ENCODE data around the gene SFRP2.

SFRP2 gene

DNA sequence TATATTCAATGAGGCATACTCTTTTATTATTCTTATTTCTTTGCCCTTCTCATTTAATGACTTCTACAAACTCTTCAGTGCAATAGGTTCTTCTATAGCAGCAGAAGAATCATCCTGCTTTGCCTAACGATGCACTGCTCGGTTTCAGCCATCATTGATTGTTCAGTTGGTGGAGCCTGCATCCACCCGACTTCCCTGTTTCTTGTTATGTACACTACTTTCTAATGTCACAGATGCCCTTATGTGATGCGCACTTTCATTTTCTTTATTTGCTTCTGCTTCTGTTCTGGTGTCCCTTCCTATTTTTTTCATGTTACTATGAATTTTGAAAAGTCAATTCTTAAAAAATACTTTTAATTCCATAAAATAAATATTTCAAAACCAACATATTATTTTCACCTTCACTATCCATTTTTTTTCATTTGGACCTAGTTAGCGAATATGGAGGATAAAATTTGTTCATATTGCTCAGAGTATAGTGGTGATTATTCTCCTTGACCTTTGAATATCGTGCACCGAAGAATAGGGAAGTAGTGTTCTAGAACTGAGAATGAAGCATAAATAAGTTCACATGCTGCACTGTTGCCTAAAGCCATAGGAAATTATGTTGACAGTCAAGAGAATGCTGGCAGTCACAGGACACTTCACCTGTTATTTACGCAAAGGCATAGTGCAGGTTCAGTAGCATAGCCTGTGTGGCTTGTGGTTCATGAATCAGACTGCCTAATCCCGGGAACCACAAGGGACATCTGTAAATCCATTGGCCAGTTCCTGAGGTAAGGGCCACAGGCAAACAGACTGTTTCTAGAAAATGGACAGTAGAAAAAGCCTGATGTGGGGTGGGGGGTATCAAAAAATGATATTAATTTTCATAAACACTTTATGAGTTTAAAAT lies 21.3 kb upstream of the SFRP2 start:
- DNase-seq (ENCODE audit: extremely low read depth, low read depth) = no peak
- TF ChIP-seq, protein P1, sequence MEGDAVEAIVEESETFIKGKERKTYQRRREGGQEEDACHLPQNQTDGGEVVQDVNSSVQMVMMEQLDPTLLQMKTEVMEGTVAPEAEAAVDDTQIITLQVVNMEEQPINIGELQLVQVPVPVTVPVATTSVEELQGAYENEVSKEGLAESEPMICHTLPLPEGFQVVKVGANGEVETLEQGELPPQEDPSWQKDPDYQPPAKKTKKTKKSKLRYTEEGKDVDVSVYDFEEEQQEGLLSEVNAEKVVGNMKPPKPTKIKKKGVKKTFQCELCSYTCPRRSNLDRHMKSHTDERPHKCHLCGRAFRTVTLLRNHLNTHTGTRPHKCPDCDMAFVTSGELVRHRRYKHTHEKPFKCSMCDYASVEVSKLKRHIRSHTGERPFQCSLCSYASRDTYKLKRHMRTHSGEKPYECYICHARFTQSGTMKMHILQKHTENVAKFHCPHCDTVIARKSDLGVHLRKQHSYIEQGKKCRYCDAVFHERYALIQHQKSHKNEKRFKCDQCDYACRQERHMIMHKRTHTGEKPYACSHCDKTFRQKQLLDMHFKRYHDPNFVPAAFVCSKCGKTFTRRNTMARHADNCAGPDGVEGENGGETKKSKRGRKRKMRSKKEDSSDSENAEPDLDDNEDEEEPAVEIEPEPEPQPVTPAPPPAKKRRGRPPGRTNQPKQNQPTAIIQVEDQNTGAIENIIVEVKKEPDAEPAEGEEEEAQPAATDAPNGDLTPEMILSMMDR (IDR thresholded peaks at IDR 0.05; ENCODE audit: low read depth, low read length) = no peak

DNA sequence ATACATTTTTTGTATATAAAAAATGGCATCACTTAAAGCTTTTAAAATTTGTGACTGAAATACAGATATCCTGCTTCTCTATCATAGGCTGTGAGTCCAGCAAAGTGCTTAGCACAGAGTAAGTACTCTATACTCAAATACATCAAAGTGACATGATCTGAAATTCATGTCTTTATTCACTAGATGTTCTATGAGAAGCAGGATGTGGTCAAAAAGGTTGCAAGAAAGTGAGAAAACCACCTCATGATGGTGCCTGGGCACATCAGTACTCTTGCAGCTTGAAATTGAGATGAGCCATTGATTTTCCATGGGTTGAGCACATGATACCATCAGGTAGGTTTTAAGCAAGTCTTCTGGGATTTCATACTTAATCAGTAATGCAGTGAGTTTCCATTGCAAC lies 20.4 kb upstream of the SFRP2 start:
- TF ChIP-seq, protein P1 (IDR thresholded peaks at IDR 0.05; ENCODE audit: low read depth, low read length) = no peak
- DNase-seq (ENCODE audit: extremely low read depth, low read depth) = no peak

DNA sequence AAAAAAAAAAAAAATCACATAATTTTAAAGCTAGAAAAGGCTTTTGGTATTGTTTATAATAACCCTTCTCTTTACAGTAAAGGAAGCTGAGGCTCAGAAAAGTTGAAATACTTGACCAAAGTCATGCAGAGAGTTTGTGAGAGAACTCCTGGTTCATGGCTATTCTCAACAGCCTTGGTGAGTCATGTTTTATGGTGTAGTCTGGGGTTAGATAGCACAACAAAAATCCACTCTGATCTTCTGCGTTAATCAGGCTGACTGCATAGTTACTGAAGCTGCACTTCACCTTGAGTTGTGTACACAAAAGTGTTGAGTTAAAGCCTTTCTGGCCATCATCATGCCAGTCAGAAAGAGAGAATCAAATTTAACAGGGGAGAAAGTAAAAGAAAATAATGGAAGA lies 19.3 kb upstream of the SFRP2 start:
- no peak for DNase-seq (ENCODE audit: extremely low read depth, low read depth)
- TF ChIP-seq, protein P1 (IDR thresholded peaks at IDR 0.05; ENCODE audit: low read depth, low read length) = no peak

DNA sequence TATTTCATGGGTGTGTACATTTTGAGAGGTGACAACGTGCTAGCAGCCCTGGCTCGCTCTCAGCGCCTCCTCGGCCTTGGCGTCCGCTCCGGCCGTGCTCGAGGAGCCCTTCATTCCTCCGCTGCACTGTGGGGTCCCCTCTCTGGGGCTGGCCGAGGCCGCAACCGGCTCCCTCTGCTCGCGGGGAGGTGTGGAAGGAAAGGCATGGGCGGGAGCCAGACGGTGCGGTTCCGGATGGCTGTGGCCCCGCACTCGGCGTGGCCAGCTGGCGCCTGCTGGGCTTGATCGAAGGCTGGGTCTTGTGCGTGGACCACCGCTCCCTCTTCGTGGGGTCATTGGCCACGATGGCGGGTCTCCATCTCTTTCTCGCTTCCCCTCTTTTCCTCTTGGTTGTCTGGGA lies 17.2 kb upstream of the SFRP2 start:
- DNase-seq (ENCODE audit: extremely low read depth, low read depth) = no peak

DNA sequence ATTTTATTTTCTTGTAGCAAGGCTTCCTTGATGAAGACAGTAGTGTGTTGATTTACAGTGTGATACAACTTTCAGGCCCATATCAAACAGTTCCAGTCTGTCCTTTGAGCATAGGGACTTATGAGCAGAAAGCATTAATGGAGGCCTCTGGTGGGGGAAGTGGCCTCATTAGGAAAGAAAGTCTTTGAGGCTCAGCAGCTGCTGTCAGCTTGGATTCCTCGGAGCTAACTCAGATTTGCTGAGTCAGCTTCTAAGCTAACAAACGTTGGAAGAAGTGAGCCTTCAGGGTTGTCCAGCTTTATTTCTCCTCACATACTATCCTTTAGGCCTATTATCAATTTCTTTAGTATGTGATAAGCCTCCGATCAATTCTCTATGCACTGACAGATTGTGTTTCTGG lies 15.8 kb upstream of the SFRP2 start:
- DNase-seq (ENCODE audit: extremely low read depth, low read depth) = no peak
- TF ChIP-seq, protein P1 (IDR thresholded peaks at IDR 0.05; ENCODE audit: low read depth, low read length) = no peak

More for the DNA sequence above, 17.2 kb upstream of the SFRP2 start:
- TF ChIP-seq, protein P1 (IDR thresholded peaks at IDR 0.05; ENCODE audit: low read depth, low read length) = no peak

DNA sequence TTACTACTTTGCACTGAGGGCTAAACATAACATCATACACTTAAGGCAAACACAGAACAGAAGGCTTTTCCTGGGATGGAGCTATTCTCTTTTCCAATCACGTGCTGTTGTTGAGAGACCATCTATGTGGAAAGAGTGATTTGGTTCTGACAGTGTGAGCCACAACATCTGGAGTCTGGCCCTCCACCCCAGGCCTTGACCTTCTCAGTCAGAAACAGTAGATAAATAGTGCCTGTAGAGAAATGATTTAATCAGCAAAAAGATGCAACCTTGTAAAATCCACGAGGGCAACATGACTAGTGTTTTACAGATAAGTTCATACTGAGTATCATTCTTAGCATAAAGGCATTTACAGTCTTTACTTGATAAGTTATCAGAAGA lies 10.8 kb upstream of the SFRP2 start:
- no peak for DNase-seq (ENCODE audit: extremely low read depth, low read depth)
- TF ChIP-seq, protein P1 (IDR thresholded peaks at IDR 0.05; ENCODE audit: low read depth, low read length) = no peak

DNA sequence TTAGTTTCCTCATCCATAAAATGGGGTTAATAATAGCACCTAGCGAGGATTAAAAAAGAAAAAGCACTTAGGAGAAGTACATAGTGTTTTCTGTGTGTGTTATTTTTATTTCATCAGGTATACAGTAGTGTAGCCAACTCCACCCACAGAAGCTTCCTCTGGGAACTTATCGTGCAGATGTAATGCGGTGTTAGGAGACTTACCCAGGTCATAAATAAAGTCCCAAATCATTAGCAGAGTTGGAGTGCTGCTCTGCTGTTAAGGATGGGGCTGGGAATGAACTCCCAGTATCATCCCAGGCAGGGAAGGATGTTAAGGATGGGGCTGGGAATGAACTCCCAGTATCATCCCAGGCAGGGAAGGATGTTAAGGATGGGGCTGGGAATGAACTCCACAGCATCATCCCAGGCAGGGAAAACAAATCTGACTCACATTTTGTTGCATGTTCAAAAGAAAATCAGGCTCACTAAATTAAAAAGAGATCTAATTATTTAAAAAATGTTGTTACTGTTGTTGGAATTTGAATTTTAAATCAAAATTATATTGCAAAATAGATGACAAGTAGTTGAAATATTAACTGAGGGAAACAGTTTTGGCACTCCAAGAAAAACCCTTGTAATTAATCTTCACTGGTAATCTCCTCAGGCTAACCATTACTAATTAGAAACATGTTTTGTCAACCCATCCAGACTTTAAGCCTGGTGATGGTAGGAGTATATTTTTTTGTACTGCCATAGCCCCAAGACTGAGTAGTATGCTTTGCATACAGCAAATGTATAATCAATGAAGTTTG lies 10.2 kb upstream of the SFRP2 start:
- no peak for DNase-seq (ENCODE audit: extremely low read depth, low read depth)
- TF ChIP-seq, protein P1 (IDR thresholded peaks at IDR 0.05; ENCODE audit: low read depth, low read length) = no peak

Data from AG09319 (cell line).